Measurements from ENCODE around the gene AATK. TPM values are rescaled to one million over a fixed set of nuclear protein-coding genes. Genes with fewer than 3 reads are reported as not detected.

The AATK gene
- total and polyA plus RNA-seq, 2 of the 4 experiments (the other 2 are of a cell fraction): under 0.01 to 0.21 TPM

- DNase-seq (no peak), ATAC-seq (ENCODE audit: low read depth) (no peak)
- Histone ChIP-seq H2AK9ac (replicated peaks; ENCODE audit: low read depth, low read length, poor library complexity) (no peak overlapping the region), H3K56ac (ENCODE audit: extremely low read depth, insufficient read depth, low read length) (no peak overlapping the region), H3K9ac (ENCODE audit: low read depth, low read length) (no peak overlapping the region), H4K20me1 (ENCODE audit: insufficient read depth, low read length) (no peaks in the 10 kb centered on the region), H4K91ac (ENCODE audit: insufficient read depth, low read depth, low read length) (no peak overlapping the region), H3K4me1 (ENCODE audit: control insufficient read depth, insufficient read depth, low read length) (no peaks in the 10 kb centered on the region), H3K4me2 (ENCODE audit: low read depth, low read length) (no peak overlapping the region), H3K27me3 (ENCODE audit: control insufficient read depth, insufficient read depth, low read length) (peaks cover 39% of the 10 kb centered on the region; the same call in 1 of the 2 replicates), H3K14ac (replicated peaks; ENCODE audit: low read depth, low read length) (no peak overlapping the region), H2BK5ac (ENCODE audit: low read depth, low read length, poor library complexity, severe bottlenecking) (no peak overlapping the region), H2BK15ac (ENCODE audit: low read depth, low read length) (no peak overlapping the region), H3K9me1 (ENCODE audit: insufficient read depth, low read length) (no peaks in the 10 kb centered on the region), H2AFZ (replicated peaks; ENCODE audit: low read length, poor library complexity) (no peak overlapping the region), H3K79me1 (ENCODE audit: low read depth in 1 of 2, low read length in 2 of 2) (no peaks in the 10 kb centered on the region), H4K8ac (ENCODE audit: low read depth in 2 of 2, low read length in 2 of 2) (no peak overlapping the region), H3K27ac (ENCODE audit: insufficient read depth, low read length) (no peak overlapping the region), H2BK120ac (ENCODE audit: low read depth, low read length) (no peak overlapping the region), H2AK5ac (ENCODE audit: low read depth, low read length) (no peak overlapping the region), H4K5ac (ENCODE audit: low read depth, low read length) (no peak overlapping the region), H3K4me3 (ENCODE audit: insufficient read depth, low read depth, low read length) (no peak overlapping the region), H3K18ac (ENCODE audit: low read depth, low read length) (no peak overlapping the region), H3K4ac (ENCODE audit: low read depth, low read length) (no peak overlapping the region), H2BK20ac (ENCODE audit: low read depth, low read length) (no peak overlapping the region), H3K36me3 (ENCODE audit: control insufficient read depth, insufficient read depth, low read length) (no peaks in the 10 kb centered on the region), H3K23ac (ENCODE audit: low read depth, low read length) (no peak overlapping the region), H3K9me3 (ENCODE audit: control insufficient read depth, insufficient read depth, low read length) (no peaks in the 10 kb centered on the region)
- ChIA-PET POLR2A (ENCODE audit: unreplicated experiment) (no interaction called here), CTCF (no interaction called here)
- in situ Hi-C loops (cut with MboI; ENCODE audit: low sequenced_read_pairs): no loop called here
- intact Hi-C loops (cut with micrococcal nuclease): no loop called here
- no TSS peak for BruUV-seq (replicated peaks)
- dilution Hi-C loops (cut with HindIII; ENCODE audit: low sequenced_read_pairs, unreplicated experiment): no loop called here
- WGBS, 2 experiments (ENCODE audit: extremely low coverage in 2 of 2, insufficient read length in 1 of 2): 67% methylated on average over 3 of the region's 16 CpGs; no CpG with 5 or more reads in 1 of the 2 experiments
- TF ChIP-seq CEBPB (IDR thresholded peaks at IDR 0.05; ENCODE audit: low read depth, low read length) (no peak), RAD21 (IDR thresholded peaks at IDR 0.05; ENCODE audit: low read length) (no peak), CHD1 (IDR thresholded peaks at IDR 0.05; ENCODE audit: low read depth, low read length) (no peak), MAZ (IDR thresholded peaks at IDR 0.05; ENCODE audit: borderline replicate concordance, low read depth, low read length) (no peak), POLR2A (IDR thresholded peaks at IDR 0.05; ENCODE audit: low read depth, low read length) (no peak), USF2 (IDR thresholded peaks at IDR 0.05; ENCODE audit: low read depth, low read length) (no peak), MAFK (IDR thresholded peaks at IDR 0.05; ENCODE audit: low read depth, low read length) (no peak), MXI1 (IDR thresholded peaks at IDR 0.05; ENCODE audit: borderline replicate concordance, low read depth, low read length) (no peak), RFX5 (IDR thresholded peaks at IDR 0.05; ENCODE audit: low read depth, low read length) (no peak)
Measured at GRCh38 chr17:81161972-81162371, 4.0 kb downstream of the AATK start.

Measured in IMR-90 (cell line).